HG03378 (cell line): Measurements from ENCODE around the gene TBCK.

Source experiments
- ATAC-seq: cut with Tn5 transposase; IDR thresholded peaks from one replicate; pipeline ENCODE4 v1.9.1; 2021; ENCODE audit warnings: mild to moderate bottlenecking, moderate library complexity; ENCODE audit not compliant: unreplicated experiment

The TBCK gene

GRCh38 chr4:105998171-105999063, 317.6 kb downstream of the TBCK start:
- ATAC-seq, result no peak

GRCh38 chr4:105996845-105997244, 319.2 kb downstream of the TBCK start:
- no peak for ATAC-seq

GRCh38 chr4:105994841-105995501, 321.0 kb downstream of the TBCK start:
- ATAC-seq, result no peak

- ATAC-seq, result no peak
Measured at GRCh38 chr4:105994061-105994460, 321.9 kb downstream of the TBCK start.

DNA sequence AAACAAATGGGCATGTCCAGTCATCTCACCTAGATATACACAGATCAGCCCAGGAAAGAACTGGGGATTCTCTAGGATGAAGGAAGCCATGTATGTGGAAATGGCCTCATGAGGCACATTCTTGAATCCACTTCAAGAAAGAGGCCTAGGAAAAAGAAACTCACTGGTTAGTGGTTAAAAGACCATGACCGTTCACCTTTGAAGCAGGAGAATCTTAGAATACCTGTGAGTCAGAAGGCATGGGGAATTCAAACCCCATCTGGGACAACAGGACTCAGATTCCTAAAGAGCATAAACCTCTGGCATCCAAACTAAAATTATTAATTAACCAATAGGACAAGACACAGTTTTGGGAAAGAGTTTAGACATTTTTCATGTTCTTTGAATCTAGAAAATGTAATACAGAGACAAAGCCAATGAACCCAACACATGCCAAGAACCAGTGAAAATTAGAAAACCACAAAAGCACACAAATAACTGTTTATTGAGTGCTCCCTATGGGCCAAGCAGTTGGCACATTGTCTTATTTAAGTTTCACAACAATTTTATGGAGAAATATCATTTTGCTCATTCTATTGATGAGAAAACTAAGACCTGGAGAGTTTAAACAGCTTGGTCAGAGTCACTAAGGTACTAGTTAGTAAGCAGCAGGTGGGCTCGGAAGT, 323.2 kb downstream of the TBCK start:
- ATAC-seq, result no peak

DNA sequence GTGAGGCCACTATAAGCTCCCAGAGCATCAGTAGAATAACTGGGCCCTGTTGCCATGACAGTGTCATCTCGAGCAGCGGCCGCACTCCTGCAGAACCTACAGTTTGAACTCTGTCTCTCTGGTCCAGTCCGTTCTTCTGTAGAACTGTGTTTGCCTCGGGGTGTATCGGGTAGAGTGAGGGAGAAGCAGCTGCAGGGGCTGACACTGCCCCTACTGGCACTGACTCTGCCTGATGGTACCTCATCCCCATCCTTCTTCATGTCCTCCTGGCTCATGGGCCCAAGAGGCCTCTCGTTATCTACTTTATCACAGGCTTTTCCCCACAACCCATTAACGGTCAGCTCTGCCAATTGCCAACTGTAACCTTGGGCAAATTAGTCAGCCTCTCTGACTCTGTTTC, 324.3 kb downstream of the TBCK start:
- no peak for ATAC-seq
